GM12891 (cell line): ENCODE results near the gene NADSYN1.

Experiments used
- PAX5 ChIP-seq: IDR thresholded peaks from 2 replicates; pipeline ENCODE4 v1.6.1; 2011; ENCODE audit warnings: low read length, moderate library complexity, mild to moderate bottlenecking; ENCODE audit not compliant: insufficient read depth, severe bottlenecking
- POLR2A ChIP-seq: IDR thresholded peaks from 2 replicates; pipeline ENCODE4 v1.6.1; 2011; ENCODE audit warnings: low read depth, low read length, control low read depth
- POLR2AphosphoS5 ChIP-seq: IDR thresholded peaks from 2 replicates; pipeline ENCODE4 v1.6.1; 2011; ENCODE audit warnings: low read depth, low read length, control low read depth
- SPI1 ChIP-seq: IDR thresholded peaks from 2 replicates; pipeline ENCODE4 v1.6.1; 2011; ENCODE audit warnings: low read depth, low read length, control low read depth
- TAF1 ChIP-seq: IDR thresholded peaks from 2 replicates; pipeline ENCODE4 v1.6.1; 2011; ENCODE audit warnings: low read depth, low read length, control low read depth

DNA sequence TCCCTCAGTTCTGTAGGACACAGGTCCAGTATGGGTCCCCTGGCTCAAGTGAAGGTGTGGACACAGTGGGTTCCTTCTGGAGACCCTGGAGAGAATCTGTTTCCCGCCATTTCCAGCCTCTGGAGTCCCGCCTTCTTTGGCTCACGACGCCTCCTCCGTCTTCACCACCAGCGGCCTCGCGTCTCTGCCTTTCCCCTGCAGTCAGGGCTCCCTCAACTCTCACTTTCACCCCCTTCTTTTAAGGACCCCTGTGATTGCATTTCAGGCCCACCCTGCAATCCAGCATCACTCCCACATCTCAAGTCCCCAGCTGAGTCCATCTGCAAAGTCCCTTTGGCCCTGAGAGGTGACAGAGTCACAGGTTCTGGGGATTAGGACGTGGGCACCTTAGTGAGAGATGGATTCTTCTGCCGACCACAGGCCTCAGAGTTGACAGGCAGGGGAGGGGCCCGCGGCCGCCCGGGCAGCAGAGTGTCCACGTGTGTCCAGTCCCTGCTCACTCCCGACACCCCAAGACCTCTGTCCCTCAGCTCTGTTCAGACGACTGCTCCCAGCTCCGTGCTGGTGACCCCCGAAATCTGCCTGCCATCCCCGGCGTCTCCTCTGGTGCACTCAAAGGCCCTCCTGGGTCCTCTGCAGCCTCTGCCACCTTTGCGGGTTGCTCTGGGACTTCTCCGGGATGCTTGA, 37.2 kb downstream of the NADSYN1 start:
- TF ChIP-seq POLR2A: no peak
- TF ChIP-seq POLR2AphosphoS5: no peak
- no peak for TF ChIP-seq TAF1
- no peak for TF ChIP-seq SPI1
- TF ChIP-seq PAX5: no peak
